ENCODE results near the gene LPP.

GRCh38 chr3:188509316-188509715 is 355.4 kb downstream of the LPP start:
- TF ChIP-seq CTCF (IDR thresholded peaks at IDR 0.05 in 4 of 5, conservative IDR thresholded peaks at IDR 0.05 in 1 of 5) (no peak), POLR2A (IDR thresholded peaks at IDR 0.05) (no peak)

Measured in gastrocnemius medialis (tissue), 4 donors.